ENCODE results near the gene NCAM1.

The NCAM1 gene

DNA sequence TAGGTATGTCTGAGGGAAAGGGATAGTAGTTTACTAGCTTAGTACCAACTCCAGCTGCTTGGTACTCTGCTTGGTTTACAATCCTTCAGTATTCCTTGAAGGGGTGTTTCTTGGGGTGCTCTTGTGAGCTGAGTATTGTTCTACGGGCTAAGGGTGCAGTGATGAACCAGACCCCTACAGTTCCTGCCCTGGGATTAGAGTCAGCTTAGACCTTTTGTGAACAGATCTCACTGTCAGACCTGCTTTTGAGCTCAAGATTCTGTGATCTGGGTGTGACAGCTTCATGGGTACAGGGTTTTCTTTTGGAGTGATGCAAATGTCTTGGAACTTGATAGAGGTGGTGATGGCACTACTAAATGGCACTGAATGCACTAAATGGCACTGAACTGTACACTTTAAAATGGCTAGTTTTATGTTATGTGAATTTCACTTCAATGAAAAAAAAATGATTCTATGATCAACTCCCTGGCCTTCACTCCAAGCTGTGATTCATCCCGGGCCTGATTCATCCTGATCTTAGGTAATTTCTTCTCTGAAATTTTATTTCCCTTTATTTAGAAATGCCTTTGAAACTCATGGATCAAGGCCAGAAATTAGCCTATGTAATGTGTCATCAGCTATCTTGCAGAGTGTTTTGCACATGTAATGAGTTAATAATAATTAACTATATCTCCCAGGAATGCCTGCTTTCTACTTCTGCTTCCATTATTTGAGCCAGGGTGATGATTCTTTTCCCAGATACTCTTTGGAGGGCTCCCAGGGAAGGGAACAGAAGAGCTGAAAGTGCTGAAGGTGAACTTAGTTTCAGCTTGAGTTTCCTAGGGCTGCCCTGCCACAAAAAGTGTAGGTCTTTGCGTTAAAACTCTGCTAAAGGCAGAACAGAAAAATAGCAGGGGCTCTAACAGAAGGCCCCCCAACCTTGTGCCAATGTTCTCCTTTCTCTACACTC, 87.9 kb downstream of the NCAM1 start:
- ChIA-PET POLR2A (no interaction called here), CTCF (interaction anchor here (0.6 to 0.7 kb wide), 3 partner anchors 35 to 559 kb away, joined by 3 to 4 read pairs (median 4); no protein-coding TSS in a partner anchor)
- no peak overlapping the region for H3K4me3 ChIP-seq (ENCODE audit: low read depth, low read length)
- H3K27ac ChIP-seq (ENCODE audit: extremely low read depth, low read depth, low read length): no peak overlapping the region
- no peaks in the 10 kb centered on the region for H3K9me3 ChIP-seq (ENCODE audit: control insufficient read depth, insufficient read depth, low read depth, low read length)
- no peaks in the 10 kb centered on the region for H3K36me3 ChIP-seq (ENCODE audit: control insufficient read depth in 2 of 2, insufficient read depth in 1 of 2, low read length in 2 of 2)
- TF ChIP-seq ZNF239 (tag by site-specific recombination; IDR thresholded peaks at IDR 0.05) (no peak), ZNF184 (tag by site-specific recombination; IDR thresholded peaks at IDR 0.05) (no peak), GLIS1 (tag by site-specific recombination; IDR thresholded peaks at IDR 0.05) (no peak), ZFP41 (tag by site-specific recombination; IDR thresholded peaks at IDR 0.05; ENCODE audit: borderline replicate concordance) (no peak), ZNF777 (tag by site-specific recombination; IDR thresholded peaks at IDR 0.05; ENCODE audit: borderline replicate concordance) (no peak), ZNF747 (tag by site-specific recombination; IDR thresholded peaks at IDR 0.05) (no peak), ZNF174 (tag by site-specific recombination; IDR thresholded peaks at IDR 0.05) (no peak), ZNF214 (tag by site-specific recombination; IDR thresholded peaks at IDR 0.05; ENCODE audit: borderline replicate concordance) (no peak), ZSCAN30 (tag by site-specific recombination; IDR thresholded peaks at IDR 0.05) (no peak), ZBTB21 (tag by site-specific recombination; IDR thresholded peaks at IDR 0.05) (no peak), ZNF221 (tag by site-specific recombination; IDR thresholded peaks at IDR 0.05; ENCODE audit: borderline replicate concordance) (no peak), ZNF2 (tag by site-specific recombination; IDR thresholded peaks at IDR 0.05) (no peak), ZNF311 (tag by site-specific recombination; IDR thresholded peaks at IDR 0.05; ENCODE audit: borderline replicate concordance) (no peak)
- TF ChIP-seq, protein P1, sequence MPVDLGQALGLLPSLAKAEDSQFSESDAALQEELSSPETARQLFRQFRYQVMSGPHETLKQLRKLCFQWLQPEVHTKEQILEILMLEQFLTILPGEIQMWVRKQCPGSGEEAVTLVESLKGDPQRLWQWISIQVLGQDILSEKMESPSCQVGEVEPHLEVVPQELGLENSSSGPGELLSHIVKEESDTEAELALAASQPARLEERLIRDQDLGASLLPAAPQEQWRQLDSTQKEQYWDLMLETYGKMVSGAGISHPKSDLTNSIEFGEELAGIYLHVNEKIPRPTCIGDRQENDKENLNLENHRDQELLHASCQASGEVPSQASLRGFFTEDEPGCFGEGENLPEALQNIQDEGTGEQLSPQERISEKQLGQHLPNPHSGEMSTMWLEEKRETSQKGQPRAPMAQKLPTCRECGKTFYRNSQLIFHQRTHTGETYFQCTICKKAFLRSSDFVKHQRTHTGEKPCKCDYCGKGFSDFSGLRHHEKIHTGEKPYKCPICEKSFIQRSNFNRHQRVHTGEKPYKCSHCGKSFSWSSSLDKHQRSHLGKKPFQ (tag by site-specific recombination; IDR thresholded peaks at IDR 0.05): no peak
- TF ChIP-seq, protein P2, sequence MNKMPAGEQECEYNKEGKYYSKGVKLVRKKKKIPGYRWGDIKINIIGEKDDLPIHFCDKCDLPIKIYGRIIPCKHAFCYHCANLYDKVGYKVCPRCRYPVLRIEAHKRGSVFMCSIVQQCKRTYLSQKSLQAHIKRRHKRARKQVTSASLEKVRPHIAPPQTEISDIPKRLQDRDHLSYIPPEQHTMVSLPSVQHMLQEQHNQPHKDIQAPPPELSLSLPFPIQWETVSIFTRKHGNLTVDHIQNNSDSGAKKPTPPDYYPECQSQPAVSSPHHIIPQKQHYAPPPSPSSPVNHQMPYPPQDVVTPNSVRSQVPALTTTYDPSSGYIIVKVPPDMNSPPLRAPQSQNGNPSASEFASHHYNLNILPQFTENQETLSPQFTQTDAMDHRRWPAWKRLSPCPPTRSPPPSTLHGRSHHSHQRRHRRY (tag by site-specific recombination; IDR thresholded peaks at IDR 0.05): no peak
- TF ChIP-seq, protein P3, sequence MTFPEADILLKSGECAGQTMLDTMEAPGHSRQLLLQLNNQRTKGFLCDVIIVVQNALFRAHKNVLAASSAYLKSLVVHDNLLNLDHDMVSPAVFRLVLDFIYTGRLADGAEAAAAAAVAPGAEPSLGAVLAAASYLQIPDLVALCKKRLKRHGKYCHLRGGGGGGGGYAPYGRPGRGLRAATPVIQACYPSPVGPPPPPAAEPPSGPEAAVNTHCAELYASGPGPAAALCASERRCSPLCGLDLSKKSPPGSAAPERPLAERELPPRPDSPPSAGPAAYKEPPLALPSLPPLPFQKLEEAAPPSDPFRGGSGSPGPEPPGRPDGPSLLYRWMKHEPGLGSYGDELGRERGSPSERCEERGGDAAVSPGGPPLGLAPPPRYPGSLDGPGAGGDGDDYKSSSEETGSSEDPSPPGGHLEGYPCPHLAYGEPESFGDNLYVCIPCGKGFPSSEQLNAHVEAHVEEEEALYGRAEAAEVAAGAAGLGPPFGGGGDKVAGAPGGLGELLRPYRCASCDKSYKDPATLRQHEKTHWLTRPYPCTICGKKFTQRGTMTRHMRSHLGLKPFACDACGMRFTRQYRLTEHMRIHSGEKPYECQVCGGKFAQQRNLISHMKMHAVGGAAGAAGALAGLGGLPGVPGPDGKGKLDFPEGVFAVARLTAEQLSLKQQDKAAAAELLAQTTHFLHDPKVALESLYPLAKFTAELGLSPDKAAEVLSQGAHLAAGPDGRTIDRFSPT (tag by site-specific recombination; IDR thresholded peaks at IDR 0.05): no peak
- TF ChIP-seq, protein P4, sequence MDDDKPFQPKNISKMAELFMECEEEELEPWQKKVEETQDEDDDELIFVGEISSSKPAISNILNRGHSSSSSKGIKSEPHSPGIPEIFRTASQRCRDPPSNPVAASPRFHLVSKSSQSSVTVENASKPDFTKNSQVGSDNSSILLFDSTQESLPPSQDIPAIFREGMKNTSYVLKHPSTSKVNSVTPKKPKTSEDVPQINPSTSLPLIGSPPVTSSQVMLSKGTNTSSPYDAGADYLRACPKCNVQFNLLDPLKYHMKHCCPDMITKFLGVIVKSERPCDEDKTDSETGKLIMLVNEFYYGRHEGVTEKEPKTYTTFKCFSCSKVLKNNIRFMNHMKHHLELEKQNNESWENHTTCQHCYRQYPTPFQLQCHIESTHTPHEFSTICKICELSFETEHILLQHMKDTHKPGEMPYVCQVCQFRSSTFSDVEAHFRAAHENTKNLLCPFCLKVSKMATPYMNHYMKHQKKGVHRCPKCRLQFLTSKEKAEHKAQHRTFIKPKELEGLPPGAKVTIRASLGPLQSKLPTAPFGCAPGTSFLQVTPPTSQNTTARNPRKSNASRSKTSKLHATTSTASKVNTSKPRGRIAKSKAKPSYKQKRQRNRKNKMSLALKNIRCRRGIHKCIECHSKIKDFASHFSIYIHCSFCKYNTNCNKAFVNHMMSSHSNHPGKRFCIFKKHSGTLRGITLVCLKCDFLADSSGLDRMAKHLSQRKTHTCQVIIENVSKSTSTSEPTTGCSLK (tag by site-specific recombination; IDR thresholded peaks at IDR 0.05): no peak
- TF ChIP-seq, protein P5, sequence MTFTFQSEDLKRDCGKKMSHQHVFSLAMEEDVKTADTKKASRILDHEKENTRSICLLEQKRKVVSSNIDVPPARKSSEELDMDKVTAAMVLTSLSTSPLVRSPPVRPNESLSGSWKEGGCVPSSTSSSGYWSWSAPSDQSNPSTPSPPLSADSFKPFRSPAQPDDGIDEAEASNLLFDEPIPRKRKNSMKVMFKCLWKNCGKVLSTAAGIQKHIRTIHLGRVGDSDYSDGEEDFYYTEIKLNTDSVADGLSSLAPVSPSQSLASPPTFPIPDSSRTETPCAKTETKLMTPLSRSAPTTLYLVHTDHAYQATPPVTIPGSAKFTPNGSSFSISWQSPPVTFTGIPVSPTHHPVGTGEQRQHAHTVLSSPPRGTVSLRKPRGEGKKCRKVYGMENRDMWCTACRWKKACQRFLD (tag by site-specific recombination; IDR thresholded peaks at IDR 0.05): no peak
- TF ChIP-seq, protein P6, sequence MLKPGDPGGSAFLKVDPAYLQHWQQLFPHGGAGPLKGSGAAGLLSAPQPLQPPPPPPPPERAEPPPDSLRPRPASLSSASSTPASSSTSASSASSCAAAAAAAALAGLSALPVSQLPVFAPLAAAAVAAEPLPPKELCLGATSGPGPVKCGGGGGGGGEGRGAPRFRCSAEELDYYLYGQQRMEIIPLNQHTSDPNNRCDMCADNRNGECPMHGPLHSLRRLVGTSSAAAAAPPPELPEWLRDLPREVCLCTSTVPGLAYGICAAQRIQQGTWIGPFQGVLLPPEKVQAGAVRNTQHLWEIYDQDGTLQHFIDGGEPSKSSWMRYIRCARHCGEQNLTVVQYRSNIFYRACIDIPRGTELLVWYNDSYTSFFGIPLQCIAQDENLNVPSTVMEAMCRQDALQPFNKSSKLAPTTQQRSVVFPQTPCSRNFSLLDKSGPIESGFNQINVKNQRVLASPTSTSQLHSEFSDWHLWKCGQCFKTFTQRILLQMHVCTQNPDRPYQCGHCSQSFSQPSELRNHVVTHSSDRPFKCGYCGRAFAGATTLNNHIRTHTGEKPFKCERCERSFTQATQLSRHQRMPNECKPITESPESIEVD (tag by site-specific recombination; IDR thresholded peaks at IDR 0.05): no peak
- H3K4me1 ChIP-seq (ENCODE audit: control insufficient read depth, insufficient read depth, low read length): no peaks in the 10 kb centered on the region

All from HEK293 (cell line).